Lung (tissue), 12 donors: ENCODE measurements around the gene TMEFF2. TPM values are rescaled to one million over a fixed set of nuclear protein-coding genes. Genes with fewer than 3 reads are reported as not detected.

Experiments used
- ATAC-seq: fragments of 200-7000 bp; cut with Tn5 transposase; one replicate; pipeline ENCODE4 v1.9.1; 2020; ENCODE audit warnings: moderate number of reproducible peaks; ENCODE audit not compliant: insufficient read depth, low FRiP score
- DNase-seq, 3 donors: peaks; one replicate each; pipeline ENCODE4 v3.0.0-alpha.2; 2013 to 2017
- H3K27ac ChIP-seq, 2 donors: one replicate each; pipeline ENCODE4 v1.5.1; 2013; ENCODE audit warnings: mild to moderate bottlenecking in 2 of 2, moderate library complexity in 2 of 2, control low read depth in 1 of 2, inconsistent platforms in 1 of 2, low read depth in 1 of 2, low read length in 1 of 2
- H3K27me3 ChIP-seq, 3 donors: one replicate each; pipeline ENCODE4 v1.5.1; 2013; ENCODE audit warnings: low read length in 2 of 3; ENCODE audit not compliant: control insufficient read depth in 3 of 3, insufficient read depth in 3 of 3
- H3K36me3 ChIP-seq, 4 donors: one replicate each; pipeline ENCODE4 v1.5.1; 2013; ENCODE audit warnings: low read length in 4 of 4, mild to moderate bottlenecking in 1 of 4, moderate library complexity in 1 of 4; ENCODE audit not compliant: control insufficient read depth in 4 of 4, insufficient read depth in 4 of 4
- H3K4me1 ChIP-seq, 5 donors: one replicate each; pipeline ENCODE4 v1.5.1; 2013; ENCODE audit warnings: low read length in 5 of 5, mild to moderate bottlenecking in 2 of 5, moderate library complexity in 1 of 5; ENCODE audit not compliant: control insufficient read depth in 5 of 5, insufficient read depth in 5 of 5
- H3K4me3 ChIP-seq: one replicate; pipeline ENCODE4 v1.5.1; 2013; ENCODE audit warnings: mild to moderate bottlenecking, control low read depth, moderate library complexity
- H3K9ac ChIP-seq, 2 donors: one replicate each; pipeline ENCODE4 v1.5.1; 2013; ENCODE audit warnings: low read length in 2 of 2, control low read depth in 1 of 2; ENCODE audit not compliant: insufficient read depth in 1 of 2
- H3K9me3 ChIP-seq, 4 donors: one replicate each; pipeline ENCODE4 v1.5.1; 2013; ENCODE audit warnings: low read length in 3 of 4, mild to moderate bottlenecking in 1 of 4, moderate library complexity in 1 of 4; ENCODE audit not compliant: control insufficient read depth in 4 of 4, insufficient read depth in 3 of 4
- WGBS, 2 donors: extraction: QIAGEN DNeasy Blood & Tissue Kit; methylation state at CpG; one replicate each; pipeline ENCODE4 v1.1.7; 2013; 5-methylcytosine and 5-hydroxymethylcytosine counted together
- polyA plus RNA-seq, 2 donors: library from polyadenylated mRNA; stranded (reverse); fragments of 200-250 nt; gene quantifications; one replicate each; pipeline ENCODE4 v1.2.1, GENCODE V29; 2013
- total RNA-seq, 2 donors: library from RNA; depleted of rRNA in 1 of 2; stranded (reverse); fragments of >200 nt in 1 of 2; gene quantifications; one replicate each; pipeline ENCODE4 v1.2.1, GENCODE V29; 2014 to 2021
- TF ChIP-seq, protein P1 (sequence below): IDR thresholded peaks from 2 replicates; pipeline ENCODE4 v1.5.1; 2012; ENCODE audit warnings: mild to moderate bottlenecking; ENCODE audit errors: control extremely low read depth, extremely low read depth
- donor health status: control.
- donor health status: control.
- donor health status: Bipolar disorder and iron deficiency.
- donor health status: healthy.
- donor health status: DM: yes; HTN: yes; CAD: no.

Gene TMEFF2
- total and polyA plus RNA-seq, 4 donors: 0.43 TPM; not detected in 3

DNA sequence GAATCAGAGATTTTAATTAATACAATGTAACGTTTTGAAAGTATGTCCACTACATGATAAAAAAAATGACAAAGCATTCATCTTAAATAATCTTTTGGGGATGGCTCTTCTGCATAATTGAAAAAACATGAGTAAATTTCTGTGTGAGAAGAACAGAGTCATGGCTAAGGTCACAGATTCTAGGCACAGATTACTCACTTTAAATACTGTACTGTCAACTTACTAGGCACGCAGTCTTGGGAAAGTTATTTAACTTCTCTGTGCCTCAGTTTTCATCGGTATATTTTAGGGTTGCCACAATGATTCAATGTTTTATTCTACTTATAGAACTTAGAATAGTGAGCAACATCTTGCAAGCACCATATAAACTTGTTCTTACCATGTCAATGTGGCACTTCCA, 49.2 kb downstream of the TMEFF2 start:
- WGBS, 2 donors: 89 to 96% methylated on average over 3 of the region's 3 CpGs
- Histone ChIP-seq H3K9ac (no peak overlapping the region), H3K4me1 (peaks cover 0 to 37% (median 0%) of the 10 kb centered on the region in 5 donors), H3K27ac (no peak overlapping the region), H3K9me3 (no peaks in the 10 kb centered on the region), H3K4me3 (no peak overlapping the region), H3K27me3 (no peaks in the 10 kb centered on the region), H3K36me3 (no peaks in the 10 kb centered on the region)
- ATAC-seq: no peak
- DNase-seq: no peak
- TF ChIP-seq, protein P1, sequence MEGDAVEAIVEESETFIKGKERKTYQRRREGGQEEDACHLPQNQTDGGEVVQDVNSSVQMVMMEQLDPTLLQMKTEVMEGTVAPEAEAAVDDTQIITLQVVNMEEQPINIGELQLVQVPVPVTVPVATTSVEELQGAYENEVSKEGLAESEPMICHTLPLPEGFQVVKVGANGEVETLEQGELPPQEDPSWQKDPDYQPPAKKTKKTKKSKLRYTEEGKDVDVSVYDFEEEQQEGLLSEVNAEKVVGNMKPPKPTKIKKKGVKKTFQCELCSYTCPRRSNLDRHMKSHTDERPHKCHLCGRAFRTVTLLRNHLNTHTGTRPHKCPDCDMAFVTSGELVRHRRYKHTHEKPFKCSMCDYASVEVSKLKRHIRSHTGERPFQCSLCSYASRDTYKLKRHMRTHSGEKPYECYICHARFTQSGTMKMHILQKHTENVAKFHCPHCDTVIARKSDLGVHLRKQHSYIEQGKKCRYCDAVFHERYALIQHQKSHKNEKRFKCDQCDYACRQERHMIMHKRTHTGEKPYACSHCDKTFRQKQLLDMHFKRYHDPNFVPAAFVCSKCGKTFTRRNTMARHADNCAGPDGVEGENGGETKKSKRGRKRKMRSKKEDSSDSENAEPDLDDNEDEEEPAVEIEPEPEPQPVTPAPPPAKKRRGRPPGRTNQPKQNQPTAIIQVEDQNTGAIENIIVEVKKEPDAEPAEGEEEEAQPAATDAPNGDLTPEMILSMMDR: no peak

DNA sequence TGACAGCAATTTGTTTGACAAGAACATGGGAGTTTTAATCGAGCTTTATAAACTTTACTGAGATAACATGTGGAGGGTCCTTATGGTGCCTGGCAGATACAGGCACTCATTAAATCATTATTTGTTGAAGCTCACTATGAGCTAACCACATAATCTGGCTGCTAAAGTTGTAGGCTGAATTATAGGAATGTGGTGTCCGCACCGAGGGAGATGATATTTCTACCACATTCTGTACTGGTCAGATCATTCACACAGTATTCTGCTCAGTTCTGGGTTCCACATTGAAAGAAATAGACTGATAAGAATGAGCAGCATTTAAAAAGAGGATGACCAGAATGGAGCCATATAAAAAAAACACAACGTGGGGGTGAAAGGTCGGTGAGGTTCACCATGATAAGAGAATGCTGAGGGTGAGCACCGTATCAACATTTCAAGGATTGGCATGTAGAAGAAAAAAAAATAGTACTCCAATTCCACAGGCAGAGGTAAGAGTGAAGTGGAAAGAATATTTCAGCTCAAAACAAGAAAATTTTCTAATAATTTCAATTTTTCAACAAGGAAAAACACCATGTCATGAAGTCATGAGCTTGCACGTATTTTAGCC, 54.4 kb downstream of the TMEFF2 start:
- Histone ChIP-seq H3K27me3 (no peaks in the 10 kb centered on the region), H3K9me3 (no peaks in the 10 kb centered on the region), H3K4me3 (no peak overlapping the region), H3K4me1 (no peaks in the 10 kb centered on the region), H3K27ac (no peak overlapping the region), H3K36me3 (no peaks in the 10 kb centered on the region), H3K9ac (no peak overlapping the region)
- DNase-seq (no peak), ATAC-seq (no peak)
- 82 to 86% methylated on average over 7 of the region's 7 CpGs for WGBS, 2 donors
- TF ChIP-seq, protein P1: no peak

DNA sequence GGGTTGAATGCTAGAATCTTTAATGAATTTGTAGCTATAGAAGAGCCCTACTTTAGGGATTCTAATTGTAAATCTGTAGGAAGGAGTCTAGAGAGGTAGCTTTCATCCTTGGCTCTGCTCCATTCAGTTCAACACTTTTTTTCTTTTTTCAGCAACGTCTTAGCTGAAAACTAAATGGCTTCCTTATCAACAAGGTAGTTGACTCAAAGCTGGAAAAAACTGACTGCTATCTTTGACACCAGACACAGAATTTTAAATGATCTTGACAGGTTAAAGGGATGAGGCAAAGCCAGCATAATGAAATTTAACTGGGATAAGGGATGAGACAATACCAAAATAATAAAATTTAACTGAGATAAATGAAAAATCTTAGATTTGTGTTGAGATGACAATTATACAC, 54.9 kb downstream of the TMEFF2 start:
- no peak for DNase-seq

More for the DNA sequence above, 54.9 kb downstream of the TMEFF2 start:
- no peak overlapping the region for H3K9ac ChIP-seq
- no peak overlapping the region for H3K27ac ChIP-seq
- ATAC-seq: no peak
- no peaks in the 10 kb centered on the region for H3K36me3 ChIP-seq
- 59 to 64% methylated on average over 1 of the region's 1 CpG for WGBS, 2 donors
- no peaks in the 10 kb centered on the region for H3K27me3 ChIP-seq
- no peak overlapping the region for H3K4me3 ChIP-seq
- H3K4me1 ChIP-seq: no peaks in the 10 kb centered on the region
- TF ChIP-seq, protein P1: no peak
- no peaks in the 10 kb centered on the region for H3K9me3 ChIP-seq
